Measurements from ENCODE around the gene EIF4ENIF1.
A peak's percentile ranks its signal among the peaks of the same experiment; 100 is the strongest.

Gene EIF4ENIF1

DNA sequence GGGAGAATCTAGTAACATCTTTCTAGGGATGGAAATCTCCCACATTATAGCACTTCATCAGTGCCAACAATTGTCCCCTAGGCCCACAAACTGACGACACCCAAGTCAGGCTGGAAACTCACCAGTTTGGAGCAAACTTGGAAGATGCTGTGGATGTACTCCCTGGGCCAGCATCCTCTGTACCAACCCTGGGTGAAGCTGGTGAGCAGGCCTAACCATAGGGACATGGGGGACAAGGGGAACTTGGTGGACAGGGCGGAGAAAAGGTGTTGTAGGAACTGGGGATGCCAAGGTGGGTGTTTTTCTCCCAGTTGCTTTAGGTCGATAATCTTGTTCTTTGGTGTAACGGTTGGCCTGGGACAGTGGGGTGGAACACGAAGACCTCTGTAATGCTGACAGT lies 48.0 kb downstream of the EIF4ENIF1 start:
- Histone ChIP-seq H3K27ac (ENCODE audit: poor library complexity, severe bottlenecking) (no peak overlapping the region), H3K27me3 (ENCODE audit: insufficient read depth, poor library complexity, severe bottlenecking) (no peaks in the 10 kb centered on the region), H3K9me3 (ENCODE audit: severe bottlenecking) (no peaks in the 10 kb centered on the region), H3K4me1 (ENCODE audit: insufficient read depth, poor library complexity, severe bottlenecking) (no peaks in the 10 kb centered on the region), H3K36me3 (ENCODE audit: low read depth) (peaks cover 76% of the 10 kb centered on the region), H3K4me3 (ENCODE audit: severe bottlenecking) (no peak overlapping the region)
- TF ChIP-seq, protein P1, sequence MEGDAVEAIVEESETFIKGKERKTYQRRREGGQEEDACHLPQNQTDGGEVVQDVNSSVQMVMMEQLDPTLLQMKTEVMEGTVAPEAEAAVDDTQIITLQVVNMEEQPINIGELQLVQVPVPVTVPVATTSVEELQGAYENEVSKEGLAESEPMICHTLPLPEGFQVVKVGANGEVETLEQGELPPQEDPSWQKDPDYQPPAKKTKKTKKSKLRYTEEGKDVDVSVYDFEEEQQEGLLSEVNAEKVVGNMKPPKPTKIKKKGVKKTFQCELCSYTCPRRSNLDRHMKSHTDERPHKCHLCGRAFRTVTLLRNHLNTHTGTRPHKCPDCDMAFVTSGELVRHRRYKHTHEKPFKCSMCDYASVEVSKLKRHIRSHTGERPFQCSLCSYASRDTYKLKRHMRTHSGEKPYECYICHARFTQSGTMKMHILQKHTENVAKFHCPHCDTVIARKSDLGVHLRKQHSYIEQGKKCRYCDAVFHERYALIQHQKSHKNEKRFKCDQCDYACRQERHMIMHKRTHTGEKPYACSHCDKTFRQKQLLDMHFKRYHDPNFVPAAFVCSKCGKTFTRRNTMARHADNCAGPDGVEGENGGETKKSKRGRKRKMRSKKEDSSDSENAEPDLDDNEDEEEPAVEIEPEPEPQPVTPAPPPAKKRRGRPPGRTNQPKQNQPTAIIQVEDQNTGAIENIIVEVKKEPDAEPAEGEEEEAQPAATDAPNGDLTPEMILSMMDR (IDR thresholded peaks at IDR 0.05; ENCODE audit: poor library complexity, severe bottlenecking) = no peak
- ATAC-seq (ENCODE audit: low read depth) = no peak
- no peak for DNase-seq (ENCODE audit: low spot score)

DNA sequence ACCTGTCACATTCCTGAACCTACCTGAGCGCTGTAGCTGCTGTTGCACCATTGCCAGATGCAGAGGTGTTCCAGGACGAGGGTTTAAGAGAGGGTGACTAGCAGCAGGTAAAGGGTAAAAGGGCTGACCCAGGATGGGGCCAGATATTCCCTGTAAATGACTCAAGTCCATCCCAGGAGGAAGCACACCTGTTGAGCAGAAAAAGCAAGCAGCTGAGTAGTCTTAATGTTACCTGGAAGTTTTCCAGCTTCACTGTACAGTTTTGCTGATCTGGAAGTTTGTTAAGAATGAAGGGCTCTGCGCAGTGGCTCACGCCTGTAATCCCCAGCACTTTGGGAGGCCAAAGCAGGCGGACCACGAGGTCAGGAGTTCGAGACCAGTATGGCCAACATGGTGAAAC lies 49.0 kb downstream of the EIF4ENIF1 start:
- Histone ChIP-seq H3K9me3 (ENCODE audit: severe bottlenecking) (no peaks in the 10 kb centered on the region), H3K27ac (ENCODE audit: poor library complexity, severe bottlenecking) (no peak overlapping the region), H3K4me1 (ENCODE audit: insufficient read depth, poor library complexity, severe bottlenecking) (no peaks in the 10 kb centered on the region), H3K27me3 (ENCODE audit: insufficient read depth, poor library complexity, severe bottlenecking) (no peaks in the 10 kb centered on the region), H3K4me3 (ENCODE audit: severe bottlenecking) (no peak overlapping the region), H3K36me3 (ENCODE audit: low read depth) (peaks cover 82% of the 10 kb centered on the region)
- no peak for DNase-seq (ENCODE audit: low spot score)
- ATAC-seq (ENCODE audit: low read depth) = no peak
- TF ChIP-seq, protein P1 (IDR thresholded peaks at IDR 0.05; ENCODE audit: poor library complexity, severe bottlenecking) = no peak

DNA sequence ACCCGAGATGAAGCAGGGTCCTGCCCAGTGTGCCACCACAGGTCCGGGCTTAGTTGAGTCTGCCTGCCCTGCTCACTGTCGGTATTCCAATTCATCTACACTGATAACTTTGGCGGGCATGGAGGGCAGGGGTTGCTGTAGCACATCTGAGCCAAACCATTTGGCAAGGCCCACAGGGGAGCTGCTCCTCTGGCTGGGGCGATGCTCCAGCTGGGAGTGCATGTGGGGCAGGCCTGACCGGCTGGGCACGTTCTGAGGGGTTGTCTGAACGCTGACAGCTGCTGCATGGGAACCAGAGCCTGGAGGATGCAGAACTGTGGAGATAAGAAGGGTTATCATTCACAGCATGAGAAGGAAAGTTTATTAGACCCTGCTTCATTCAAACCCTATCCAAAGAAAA lies 49.8 kb downstream of the EIF4ENIF1 start:
- no peak overlapping the region for H3K27ac ChIP-seq (ENCODE audit: poor library complexity, severe bottlenecking)
- no peak for ATAC-seq (ENCODE audit: low read depth)
- H3K27me3 ChIP-seq (ENCODE audit: insufficient read depth, poor library complexity, severe bottlenecking) = no peaks in the 10 kb centered on the region
- no peak for DNase-seq (ENCODE audit: low spot score)
- peaks cover 85% of the 10 kb centered on the region for H3K36me3 ChIP-seq (ENCODE audit: low read depth)
- H3K4me1 ChIP-seq (ENCODE audit: insufficient read depth, poor library complexity, severe bottlenecking) = no peaks in the 10 kb centered on the region
- TF ChIP-seq, protein P1 (IDR thresholded peaks at IDR 0.05; ENCODE audit: poor library complexity, severe bottlenecking) = no peak
- H3K4me3 ChIP-seq (ENCODE audit: severe bottlenecking) = no peak overlapping the region
- no peaks in the 10 kb centered on the region for H3K9me3 ChIP-seq (ENCODE audit: severe bottlenecking)

DNA sequence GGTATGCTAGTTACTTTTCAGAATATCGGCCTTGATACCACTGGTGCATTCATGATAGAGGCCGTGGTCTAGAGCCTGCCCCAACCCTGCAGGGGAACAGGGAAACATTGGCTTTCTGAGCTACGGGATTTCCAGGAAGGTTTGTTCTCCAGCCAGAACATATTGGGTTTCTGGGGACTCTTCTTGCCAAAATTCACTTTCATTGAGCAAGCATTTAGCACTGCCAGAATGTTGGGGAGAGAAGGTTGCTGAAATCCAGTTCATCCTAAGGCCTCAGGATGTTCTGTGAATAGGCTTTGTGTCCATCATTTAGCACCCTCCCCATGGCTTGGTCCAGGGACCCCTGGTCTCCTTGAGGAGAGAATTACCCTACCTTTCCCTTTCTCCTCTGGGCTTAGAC lies 53.5 kb downstream of the EIF4ENIF1 start:
- ATAC-seq (ENCODE audit: low read depth) (peak; percentile 20; the same call in 1 of the 3 replicates), DNase-seq (ENCODE audit: low spot score) (no peak)
- no peaks in the 10 kb centered on the region for H3K9me3 ChIP-seq (ENCODE audit: severe bottlenecking)
- peaks cover 94% of the 10 kb centered on the region for H3K36me3 ChIP-seq (ENCODE audit: low read depth)
- H3K27me3 ChIP-seq (ENCODE audit: insufficient read depth, poor library complexity, severe bottlenecking) = no peaks in the 10 kb centered on the region
- H3K27ac ChIP-seq (ENCODE audit: poor library complexity, severe bottlenecking) = no peak overlapping the region
- TF ChIP-seq, protein P1 (IDR thresholded peaks at IDR 0.05; ENCODE audit: poor library complexity, severe bottlenecking) = no peak
- no peak overlapping the region for H3K4me3 ChIP-seq (ENCODE audit: severe bottlenecking)
- H3K4me1 ChIP-seq (ENCODE audit: insufficient read depth, poor library complexity, severe bottlenecking) = no peaks in the 10 kb centered on the region

DNA sequence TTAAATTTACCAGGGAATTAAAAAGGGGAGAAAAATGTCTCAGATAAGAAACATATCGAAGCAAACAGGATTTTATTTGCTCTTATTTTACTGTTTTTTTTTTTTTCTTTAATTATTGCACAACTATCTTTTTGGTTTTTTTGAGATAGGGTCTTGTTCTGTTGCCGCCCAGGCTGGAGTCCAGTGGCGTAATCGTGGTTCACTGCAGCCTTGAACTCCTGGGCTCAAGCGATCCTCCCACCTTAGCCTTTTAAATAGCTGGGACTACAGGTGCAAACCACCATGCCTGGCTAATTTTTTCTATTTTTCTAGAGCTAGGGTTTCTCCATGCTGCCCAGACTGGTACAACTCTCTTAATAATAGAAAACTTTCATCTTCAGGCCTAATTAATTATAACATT lies 57.7 kb downstream of the EIF4ENIF1 start:
- H3K9me3 ChIP-seq (ENCODE audit: severe bottlenecking) = no peaks in the 10 kb centered on the region
- no peak overlapping the region for H3K27ac ChIP-seq (ENCODE audit: poor library complexity, severe bottlenecking)
- DNase-seq (ENCODE audit: low spot score) = no peak
- no peak for ATAC-seq (ENCODE audit: low read depth)
- no peaks in the 10 kb centered on the region for H3K4me1 ChIP-seq (ENCODE audit: insufficient read depth, poor library complexity, severe bottlenecking)
- peaks cover 95% of the 10 kb centered on the region for H3K36me3 ChIP-seq (ENCODE audit: low read depth)
- no peak overlapping the region for H3K4me3 ChIP-seq (ENCODE audit: severe bottlenecking)
- H3K27me3 ChIP-seq (ENCODE audit: insufficient read depth, poor library complexity, severe bottlenecking) = no peaks in the 10 kb centered on the region
- TF ChIP-seq, protein P1 (IDR thresholded peaks at IDR 0.05; ENCODE audit: poor library complexity, severe bottlenecking) = no peak

Measured in RWPE2 (cell line).